ENCODE results near the gene RAB34. TPM values are rescaled to one million over a fixed set of nuclear protein-coding genes. Genes with fewer than 3 reads are reported as not detected.
A peak's percentile ranks its signal among the peaks of the same experiment; 100 is the strongest.

RAB34 gene
- total and polyA plus RNA-seq, 4 donors: 107 to 303 (median 124) TPM

DNA sequence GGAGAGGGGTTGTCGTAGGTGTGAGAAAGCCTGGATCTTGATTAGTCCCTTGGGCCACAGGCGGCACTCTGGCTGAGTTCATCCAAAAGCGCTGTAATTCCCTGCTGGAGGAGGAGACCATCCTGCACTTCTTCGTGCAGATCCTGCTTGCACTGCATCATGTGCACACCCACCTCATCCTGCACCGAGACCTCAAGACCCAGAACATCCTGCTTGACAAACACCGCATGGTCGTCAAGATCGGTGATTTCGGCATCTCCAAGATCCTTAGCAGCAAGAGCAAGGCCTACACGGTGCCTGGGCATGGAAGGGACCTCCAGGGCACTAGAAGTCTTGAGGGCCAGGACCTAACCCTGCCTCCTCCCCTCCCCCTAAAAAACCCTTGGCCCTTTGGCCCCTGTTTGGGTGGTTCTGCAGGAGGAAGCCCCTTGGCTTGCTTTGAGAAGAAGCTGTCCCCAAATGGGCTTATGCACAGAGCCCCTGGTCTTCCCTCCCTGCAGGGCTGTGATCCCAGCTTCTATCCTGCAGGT is 17.1 kb upstream of the RAB34 start:
- no peak overlapping the region for H3K27ac ChIP-seq (ENCODE audit: low read depth in 1 of 2, low read length in 2 of 2)
- 88 to 94% methylated on average over 10 of the region's 10 CpGs for WGBS, 2 donors
- intact Hi-C loops (cut with DNase I): no loop called here
- no peaks in the 10 kb centered on the region for H3K9me3 ChIP-seq (ENCODE audit: control insufficient read depth, low read length)
- no peaks in the 10 kb centered on the region for H3K36me3 ChIP-seq (ENCODE audit: control insufficient read depth in 1 of 2, insufficient read depth in 2 of 2, low read length in 1 of 2)
- no peak overlapping the region for H3K4me3 ChIP-seq (ENCODE audit: low read length in 2 of 2)
- DNase-seq: no peak
- no peaks in the 10 kb centered on the region for H3K4me1 ChIP-seq (ENCODE audit: control insufficient read depth in 1 of 2, insufficient read depth in 2 of 2, low read length in 2 of 2)
- H3K27me3 ChIP-seq (ENCODE audit: control insufficient read depth in 1 of 2, insufficient read depth in 2 of 2, low read length in 1 of 2): no peaks in the 10 kb centered on the region
- ATAC-seq (ENCODE audit: low FRiP score): no peak

DNA sequence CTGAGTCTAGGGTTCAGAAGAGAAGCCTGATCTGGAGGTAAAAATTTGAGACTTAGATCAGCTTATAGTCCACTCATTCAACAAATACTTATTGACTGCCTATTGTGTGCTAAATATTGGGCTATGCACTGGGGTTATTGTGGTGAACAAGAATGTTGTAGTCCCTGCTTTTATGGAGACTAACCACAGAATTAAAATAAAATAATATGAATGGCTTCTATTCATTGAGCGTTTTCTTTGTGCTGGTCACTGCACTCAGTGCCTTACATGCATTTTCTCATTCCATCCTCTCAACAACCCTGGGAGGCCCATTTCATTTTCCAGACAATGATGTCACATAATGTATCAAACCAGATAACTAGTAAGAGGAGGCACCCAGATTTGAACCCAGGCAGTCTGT is 15.7 kb upstream of the RAB34 start:
- Histone ChIP-seq H3K4me3 (ENCODE audit: low read length in 2 of 2) (no peak overlapping the region), H3K9me3 (ENCODE audit: control insufficient read depth, low read length) (no peaks in the 10 kb centered on the region), H3K27me3 (ENCODE audit: control insufficient read depth in 1 of 2, insufficient read depth in 2 of 2, low read length in 1 of 2) (no peaks in the 10 kb centered on the region), H3K27ac (ENCODE audit: low read depth in 1 of 2, low read length in 2 of 2) (no peak overlapping the region), H3K4me1 (ENCODE audit: control insufficient read depth in 1 of 2, insufficient read depth in 2 of 2, low read length in 2 of 2) (no peaks in the 10 kb centered on the region), H3K36me3 (ENCODE audit: control insufficient read depth in 1 of 2, insufficient read depth in 2 of 2, low read length in 1 of 2) (no peaks in the 10 kb centered on the region)
- intact Hi-C loops (cut with DNase I): no loop called here
- DNase-seq: no peak
- 90 to 93% methylated on average over 1 of the region's 1 CpG for WGBS, 2 donors
- ATAC-seq (ENCODE audit: low FRiP score): no peak

DNA sequence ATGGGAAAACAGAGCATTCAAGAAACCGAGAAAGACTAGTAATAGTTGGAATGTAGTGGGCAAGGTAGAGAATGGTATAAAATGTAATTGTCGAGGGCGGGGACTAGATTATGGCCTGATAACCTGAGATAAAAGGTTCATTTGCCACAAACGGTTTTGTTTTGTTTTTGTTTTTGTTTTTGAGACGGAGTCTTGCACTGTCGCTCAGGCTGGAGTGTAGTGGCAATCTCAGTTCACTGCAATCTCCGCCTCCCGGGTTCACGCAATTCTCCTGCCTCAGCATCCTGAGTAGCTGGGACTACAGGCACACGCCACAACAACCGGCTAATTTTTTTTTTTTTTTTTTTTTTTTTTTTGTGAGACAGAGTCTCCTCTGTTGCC is 12.3 kb upstream of the RAB34 start:
- ATAC-seq (ENCODE audit: low FRiP score) (no peak), DNase-seq (no peak)
- Histone ChIP-seq H3K36me3 (ENCODE audit: control insufficient read depth in 1 of 2, insufficient read depth in 2 of 2, low read length in 1 of 2) (no peaks in the 10 kb centered on the region), H3K4me1 (ENCODE audit: control insufficient read depth in 1 of 2, insufficient read depth in 2 of 2, low read length in 2 of 2) (no peaks in the 10 kb centered on the region), H3K4me3 (ENCODE audit: low read length in 2 of 2) (no peak overlapping the region), H3K27ac (ENCODE audit: low read depth in 1 of 2, low read length in 2 of 2) (no peak overlapping the region), H3K27me3 (ENCODE audit: control insufficient read depth in 1 of 2, insufficient read depth in 2 of 2, low read length in 1 of 2) (no peaks in the 10 kb centered on the region), H3K9me3 (ENCODE audit: control insufficient read depth, low read length) (no peaks in the 10 kb centered on the region)
- 86 to 89% methylated on average over 11 of the region's 11 CpGs for WGBS, 2 donors
- intact Hi-C loops (cut with DNase I): no loop called here

DNA sequence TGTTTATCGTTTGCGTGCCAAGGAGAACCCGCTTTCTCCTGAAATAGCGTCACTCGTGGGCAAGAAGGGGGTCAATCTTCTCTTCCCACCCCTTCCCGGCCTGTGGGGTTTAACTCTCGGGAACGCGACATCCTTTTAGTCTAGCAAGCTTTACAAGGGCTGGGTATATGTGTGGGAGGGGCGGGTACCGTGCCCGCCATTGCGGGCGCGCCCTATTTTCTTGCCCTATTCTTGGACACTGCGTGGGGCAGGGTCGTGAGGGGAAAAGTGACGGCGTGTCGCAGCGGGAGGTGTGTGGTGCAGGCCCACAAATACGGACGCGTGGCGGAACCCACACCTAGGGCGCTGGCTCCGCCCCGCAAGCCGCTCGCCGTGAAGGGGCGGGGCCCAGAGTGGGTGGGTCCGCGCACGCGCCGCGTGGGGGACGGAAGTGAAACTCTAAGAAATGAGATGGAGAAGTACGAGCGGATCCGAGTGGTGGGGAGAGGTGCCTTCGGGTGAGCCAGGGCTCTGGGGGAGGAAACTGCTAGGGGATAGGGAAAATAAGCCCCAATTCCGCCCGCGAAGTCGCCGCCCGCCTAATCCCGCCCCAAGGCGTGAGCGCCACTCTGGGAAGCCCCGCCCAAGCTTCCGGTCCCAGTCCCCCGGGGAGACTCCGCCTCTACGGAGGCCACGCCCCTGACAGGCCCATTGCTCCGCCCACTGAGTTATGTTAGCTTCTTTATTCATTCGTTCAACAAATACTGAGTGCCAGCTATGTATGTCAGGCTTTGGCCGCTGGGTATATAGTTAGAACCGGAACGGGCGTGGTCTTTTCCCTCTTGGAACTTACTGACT is 10.9 kb upstream of the RAB34 start, which contains the start of gene NEK8:
TSS of gene NEK8 (plus strand) at position 425 of the 837 bp plus-strand sequence. CDS start at position 451, 26 bp downstream.
- Histone ChIP-seq H3K36me3 (ENCODE audit: control insufficient read depth in 1 of 2, insufficient read depth in 2 of 2, low read length in 1 of 2) (no peaks in the 10 kb centered on the region), H3K9me3 (ENCODE audit: control insufficient read depth, low read length) (no peaks in the 10 kb centered on the region), H3K27ac (ENCODE audit: low read depth in 1 of 2, low read length in 2 of 2) (peak within 1 kb of the TSS in 1 of 2 donors; percentile 80), H3K27me3 (ENCODE audit: control insufficient read depth in 1 of 2, insufficient read depth in 2 of 2, low read length in 1 of 2) (no peaks in the 10 kb centered on the region), H3K4me3 (ENCODE audit: low read length in 2 of 2) (peak within 1 kb of the TSS; percentile 41 to 69), H3K4me1 (ENCODE audit: control insufficient read depth in 1 of 2, insufficient read depth in 2 of 2, low read length in 2 of 2) (no peaks in the 10 kb centered on the region)
- DNase-seq (peak; percentile 96 to 99), ATAC-seq (ENCODE audit: low FRiP score) (peak; percentile 89)
- intact Hi-C loops (cut with DNase I): loop anchor here in 1 of 2 donors (1.0 kb wide), 1 partner anchor 16 kb away; the partner anchor contains the start of gene TRAF4
- 0% methylated on average over 64 of the region's 64 CpGs for WGBS, 2 donors

DNA sequence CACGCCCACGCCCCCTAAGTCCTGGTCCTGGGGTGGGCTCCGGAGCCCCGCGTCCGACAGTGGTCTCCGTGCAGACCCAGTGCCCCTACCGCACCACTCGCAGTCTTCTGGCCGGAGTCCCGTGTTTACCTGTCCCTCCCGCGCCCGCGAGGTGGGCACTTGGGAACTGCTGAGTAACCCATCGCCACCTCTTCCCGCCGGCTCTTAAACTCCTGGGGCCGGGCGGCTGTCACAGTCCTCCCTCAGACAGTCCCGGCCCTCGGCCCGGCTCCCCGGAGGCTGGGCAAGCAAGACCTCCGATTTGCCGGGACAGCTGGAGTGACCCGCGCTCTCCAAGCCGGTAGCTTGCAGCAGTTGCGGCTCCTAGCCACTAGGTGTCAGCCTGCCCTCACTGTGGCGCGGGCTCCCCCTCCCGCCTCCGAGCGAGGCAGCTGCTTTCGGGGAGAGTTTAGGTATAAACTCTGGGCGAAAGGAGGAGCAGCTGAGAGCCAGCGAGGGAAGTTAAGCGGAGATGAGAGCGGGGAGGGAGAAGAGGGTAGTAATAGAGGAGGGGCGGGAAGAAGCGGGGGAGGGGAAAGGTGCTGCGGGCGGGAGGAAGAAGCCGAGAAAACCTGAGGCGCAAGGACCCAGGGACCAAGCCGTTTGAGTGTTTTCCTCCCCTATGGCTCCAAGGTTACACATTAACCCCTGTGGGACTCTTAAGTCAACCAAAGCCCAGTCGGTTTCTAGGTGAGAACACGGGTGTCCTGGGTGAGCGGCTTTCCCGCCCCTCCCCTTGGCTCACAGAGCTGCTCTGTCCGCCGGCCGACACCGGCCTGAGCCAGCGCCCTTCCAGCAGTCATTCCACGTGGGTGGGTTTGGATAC is 9.2 kb upstream of the RAB34 start:
- Histone ChIP-seq H3K27ac (ENCODE audit: low read depth in 1 of 2, low read length in 2 of 2) (peak overlapping the region in 1 of 2 donors; percentile 9), H3K36me3 (ENCODE audit: control insufficient read depth in 1 of 2, insufficient read depth in 2 of 2, low read length in 1 of 2) (peaks cover 0 to 6% of the 10 kb centered on the region in 2 donors), H3K4me1 (ENCODE audit: control insufficient read depth in 1 of 2, insufficient read depth in 2 of 2, low read length in 2 of 2) (no peaks in the 10 kb centered on the region), H3K9me3 (ENCODE audit: control insufficient read depth, low read length) (no peaks in the 10 kb centered on the region), H3K27me3 (ENCODE audit: control insufficient read depth in 1 of 2, insufficient read depth in 2 of 2, low read length in 1 of 2) (no peaks in the 10 kb centered on the region), H3K4me3 (ENCODE audit: low read length in 2 of 2) (peak overlapping the region; percentile 15 to 52)
- 0% methylated on average over 55 to 57 of the region's 57 CpGs for WGBS, 2 donors
- DNase-seq (peak; percentile 95 to 97), ATAC-seq (ENCODE audit: low FRiP score) (peak; percentile 93)
- intact Hi-C loops (cut with DNase I): loop anchor here (1.0 kb wide), 2 partner anchors 20 to 23 kb away; no protein-coding TSS in a partner anchor

DNA sequence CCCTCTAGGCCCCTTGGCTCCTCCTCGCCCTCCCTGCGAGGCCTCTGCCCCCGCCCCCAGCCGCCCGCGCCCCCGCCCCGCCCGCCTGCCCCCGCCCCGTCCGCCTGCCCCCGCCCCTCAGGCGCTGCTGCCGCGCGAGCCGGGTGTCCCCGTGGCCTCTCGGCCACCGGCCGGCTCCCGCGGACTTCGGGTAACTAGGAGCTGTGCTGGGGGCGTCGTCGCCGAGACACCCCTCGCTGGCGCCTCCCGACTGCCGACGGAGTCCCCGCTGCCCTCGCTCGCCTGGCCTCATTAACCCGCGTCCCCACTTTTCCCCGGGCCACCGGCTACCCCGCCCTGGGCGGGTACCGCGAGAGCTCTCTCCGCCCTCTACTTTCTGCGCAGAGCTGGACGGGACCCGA is 8.6 kb upstream of the RAB34 start, which contains the start of gene TLCD1:
TSS of gene TLCD1 (minus strand) at position 8 of the 401 bp plus-strand sequence. CDS start 136 bp downstream, outside the sequence.
- DNase-seq (peak; percentile 83 to 91), ATAC-seq (ENCODE audit: low FRiP score) (peak; percentile 70)
- Histone ChIP-seq H3K4me1 (ENCODE audit: control insufficient read depth in 1 of 2, insufficient read depth in 2 of 2, low read length in 2 of 2) (peaks cover 0 to 2% of the 10 kb centered on the region in 2 donors), H3K27me3 (ENCODE audit: control insufficient read depth in 1 of 2, insufficient read depth in 2 of 2, low read length in 1 of 2) (no peaks in the 10 kb centered on the region), H3K4me3 (ENCODE audit: low read length in 2 of 2) (peak within 1 kb of the TSS; percentile 15 to 52), H3K9me3 (ENCODE audit: control insufficient read depth, low read length) (no peaks in the 10 kb centered on the region), H3K36me3 (ENCODE audit: control insufficient read depth in 1 of 2, insufficient read depth in 2 of 2, low read length in 1 of 2) (peaks cover 0 to 6% of the 10 kb centered on the region in 2 donors), H3K27ac (ENCODE audit: low read depth in 1 of 2, low read length in 2 of 2) (peak within 1 kb of the TSS in 1 of 2 donors; percentile 20)
- 0 to 1% methylated on average over 9 to 49 of the region's 49 CpGs for WGBS, 2 donors
- intact Hi-C loops (cut with DNase I): loop anchor here in 1 of 2 donors (1.0 kb wide), 1 partner anchor 24 kb away; no protein-coding TSS in a partner anchor

DNA sequence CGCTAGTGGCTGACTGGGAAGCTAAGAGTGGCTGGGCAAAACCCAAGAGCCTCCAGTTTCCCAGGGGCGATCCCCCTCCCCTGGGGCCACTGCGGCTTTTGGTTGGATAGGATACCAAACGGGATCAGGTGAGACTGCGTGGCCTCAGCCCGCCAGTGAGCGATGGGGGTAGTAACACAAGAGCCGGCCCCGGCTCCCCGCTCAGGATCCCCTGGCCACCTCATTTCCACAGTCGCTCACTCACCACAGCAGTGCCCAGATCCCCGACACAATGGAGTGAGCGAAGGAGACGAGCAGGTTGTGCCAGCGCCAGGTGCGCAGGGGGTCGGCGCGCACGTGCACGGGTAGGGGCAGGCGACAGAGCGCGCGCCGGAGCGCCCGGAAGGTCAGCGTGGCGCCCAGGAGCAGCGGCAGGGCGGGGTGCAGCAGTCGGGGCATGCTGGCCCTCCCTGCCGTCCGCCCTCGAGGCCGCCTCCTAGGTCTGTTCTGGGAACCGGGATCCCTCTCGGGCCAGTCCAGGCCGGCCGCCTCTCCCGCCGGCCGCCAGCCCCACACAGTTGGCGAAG is 8.1 kb upstream of the RAB34 start:
- ATAC-seq (ENCODE audit: low FRiP score) (peak; percentile 15), DNase-seq (peak; percentile 88)
- WGBS, 2 donors: 1% methylated on average over 39 to 45 of the region's 45 CpGs
- H3K27ac ChIP-seq (ENCODE audit: low read depth in 1 of 2, low read length in 2 of 2): peak overlapping the region in 1 of 2 donors; percentile 20
- peaks cover 0 to 6% of the 10 kb centered on the region in 2 donors for H3K36me3 ChIP-seq (ENCODE audit: control insufficient read depth in 1 of 2, insufficient read depth in 2 of 2, low read length in 1 of 2)
- H3K4me3 ChIP-seq (ENCODE audit: low read length in 2 of 2): peak overlapping the region in 1 of 2 donors; percentile 4
- no peaks in the 10 kb centered on the region for H3K9me3 ChIP-seq (ENCODE audit: control insufficient read depth, low read length)
- H3K27me3 ChIP-seq (ENCODE audit: control insufficient read depth in 1 of 2, insufficient read depth in 2 of 2, low read length in 1 of 2): no peaks in the 10 kb centered on the region
- H3K4me1 ChIP-seq (ENCODE audit: control insufficient read depth in 1 of 2, insufficient read depth in 2 of 2, low read length in 2 of 2): peaks cover 0 to 6% of the 10 kb centered on the region in 2 donors
- intact Hi-C loops (cut with DNase I): loop anchor here in 1 of 2 donors (1.0 kb wide), 1 partner anchor 25 kb away; no protein-coding TSS in a partner anchor

DNA sequence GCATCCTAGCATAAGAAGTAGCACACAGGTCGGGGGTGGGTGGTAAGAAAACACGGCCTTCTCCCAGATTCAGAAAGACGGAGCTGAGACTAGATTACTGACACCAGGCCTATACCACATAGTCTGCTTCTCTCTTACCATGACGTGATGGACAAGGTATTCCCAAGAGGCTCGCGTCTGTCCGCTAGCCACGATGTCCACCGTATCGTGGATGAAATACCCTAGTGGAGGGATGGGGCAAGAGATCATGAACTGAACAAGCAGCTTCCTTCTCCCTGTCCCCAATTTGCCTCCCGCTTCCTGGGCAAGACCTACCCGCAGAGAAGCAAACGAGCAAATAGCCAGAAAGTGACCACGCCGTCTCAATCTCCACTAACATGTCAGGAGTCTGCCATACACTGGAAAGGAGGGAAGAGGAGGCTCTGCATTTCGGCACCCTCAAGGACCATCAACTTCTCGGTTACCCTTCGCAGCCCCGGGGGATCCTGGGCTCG is 7.5 kb upstream of the RAB34 start:
- Histone ChIP-seq H3K4me3 (ENCODE audit: low read length in 2 of 2) (no peak overlapping the region), H3K27ac (ENCODE audit: low read depth in 1 of 2, low read length in 2 of 2) (no peak overlapping the region), H3K4me1 (ENCODE audit: control insufficient read depth in 1 of 2, insufficient read depth in 2 of 2, low read length in 2 of 2) (peaks cover 0 to 6% of the 10 kb centered on the region in 2 donors), H3K36me3 (ENCODE audit: control insufficient read depth in 1 of 2, insufficient read depth in 2 of 2, low read length in 1 of 2) (peaks cover 0 to 6% of the 10 kb centered on the region in 2 donors), H3K9me3 (ENCODE audit: control insufficient read depth, low read length) (no peaks in the 10 kb centered on the region), H3K27me3 (ENCODE audit: control insufficient read depth in 1 of 2, insufficient read depth in 2 of 2, low read length in 1 of 2) (no peaks in the 10 kb centered on the region)
- intact Hi-C loops (cut with DNase I): no loop called here
- 16% methylated on average over 20 of the region's 20 CpGs for WGBS, 2 donors
- ATAC-seq (ENCODE audit: low FRiP score): no peak
- DNase-seq: no peak

Data from aorta (tissue), 5 donors.